ENCODE results near the gene ABCA13. TPM values are rescaled to one million over a fixed set of nuclear protein-coding genes. Genes with fewer than 3 reads are reported as not detected.

Gene ABCA13
- total and polyA plus RNA-seq, 2 experiments from 2014 or later = 0.21 to 0.50 TPM

DNA sequence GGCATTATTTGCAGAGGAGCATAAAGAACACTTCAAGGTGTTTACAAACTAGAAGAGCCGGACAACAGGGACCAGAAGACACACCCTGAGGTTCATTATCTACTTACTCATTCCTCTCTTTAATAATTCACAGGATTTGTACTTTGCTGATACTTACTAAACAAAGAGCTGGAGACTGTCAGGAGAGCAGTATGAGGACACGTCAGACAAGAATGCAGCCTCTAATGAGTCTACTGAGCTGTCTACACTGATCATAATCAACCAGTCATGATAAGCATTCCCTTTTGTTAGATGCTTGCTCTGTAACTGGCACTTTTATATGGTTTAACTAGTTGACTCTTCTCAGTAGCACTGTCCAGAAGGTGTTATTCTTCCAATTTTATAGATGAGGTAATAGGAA, 509.7 kb downstream of the ABCA13 start:
- peak in 1 of 2 donors; percentile 28 for DNase-seq (ENCODE audit: low read depth in 1 of 2, low spot score in 1 of 2)
- no peak for TF ChIP-seq CTCF (IDR thresholded peaks at IDR 0.05; ENCODE audit: low read depth, low read length)
- Histone ChIP-seq H3K27me3 (no peaks in the 10 kb centered on the region), H3K27ac (peak overlapping the region; percentile 24), H3K9me3 (ENCODE audit: low read depth) (no peaks in the 10 kb centered on the region), H3K4me3 (no peak overlapping the region), H3K36me3 (no peaks in the 10 kb centered on the region), H3K4me1 (ENCODE audit: low read depth) (peaks cover 28% of the 10 kb centered on the region)

- Histone ChIP-seq H3K27me3 (no peaks in the 10 kb centered on the region), H3K4me3 (no peak overlapping the region), H3K27ac (no peak overlapping the region), H3K9me3 (ENCODE audit: low read depth) (no peaks in the 10 kb centered on the region), H3K36me3 (no peaks in the 10 kb centered on the region), H3K4me1 (ENCODE audit: low read depth) (no peaks in the 10 kb centered on the region)
- DNase-seq (ENCODE audit: low read depth in 1 of 2, low spot score in 1 of 2) = no peak
- no peak for TF ChIP-seq CTCF (IDR thresholded peaks at IDR 0.05; ENCODE audit: low read depth, low read length)
Measured at GRCh38 chr7:48691788-48692187, 520.5 kb downstream of the ABCA13 start.

Other genes starting within 250 kb of the ABCA13 start
- 0.11 and 0.54 TPM in 2 replicates for gene PKD1L1, start 223.0 kb upstream of the ABCA13 start, total RNA-seq
- gene PKD1L1, start 223.0 kb upstream of the ABCA13 start, polyA plus RNA-seq = 0.15 and 0.50 TPM in 2 replicates
- 22.3 and 37.4 TPM in 2 replicates for gene HUS1, start 191.8 kb upstream of the ABCA13 start, total RNA-seq
- 19.0 and 19.6 TPM in 2 replicates for gene HUS1, start 191.8 kb upstream of the ABCA13 start, polyA plus RNA-seq
- not detected in 2 replicates for gene SUN3, start 142.4 kb upstream of the ABCA13 start, total RNA-seq
- 0.43 and 1.7 TPM in 2 replicates for gene SUN3, start 142.4 kb upstream of the ABCA13 start, polyA plus RNA-seq
- gene C7orf57, start 135.9 kb upstream of the ABCA13 start, total RNA-seq = 0.53 TPM in 1 of 2 replicates, not detected in the other
- gene C7orf57, start 135.9 kb upstream of the ABCA13 start, polyA plus RNA-seq = 0.11 TPM in 1 of 2 replicates, not detected in the other
- gene UPP1, start 82.2 kb upstream of the ABCA13 start, total RNA-seq = 13.6 and 26.5 TPM in 2 replicates
- gene UPP1, start 82.2 kb upstream of the ABCA13 start, polyA plus RNA-seq = 28.3 and 35.5 TPM in 2 replicates

Data from cardiac muscle cell (in vitro differentiated cells and primary cell).